ENCODE data around the gene TMTC3.
"Not testable (repeated sequence)": the region's sequence is repeated elsewhere in the genome, so short reads cannot be mapped to it uniquely, and the experiment has no call there.

The TMTC3 gene

DNA sequence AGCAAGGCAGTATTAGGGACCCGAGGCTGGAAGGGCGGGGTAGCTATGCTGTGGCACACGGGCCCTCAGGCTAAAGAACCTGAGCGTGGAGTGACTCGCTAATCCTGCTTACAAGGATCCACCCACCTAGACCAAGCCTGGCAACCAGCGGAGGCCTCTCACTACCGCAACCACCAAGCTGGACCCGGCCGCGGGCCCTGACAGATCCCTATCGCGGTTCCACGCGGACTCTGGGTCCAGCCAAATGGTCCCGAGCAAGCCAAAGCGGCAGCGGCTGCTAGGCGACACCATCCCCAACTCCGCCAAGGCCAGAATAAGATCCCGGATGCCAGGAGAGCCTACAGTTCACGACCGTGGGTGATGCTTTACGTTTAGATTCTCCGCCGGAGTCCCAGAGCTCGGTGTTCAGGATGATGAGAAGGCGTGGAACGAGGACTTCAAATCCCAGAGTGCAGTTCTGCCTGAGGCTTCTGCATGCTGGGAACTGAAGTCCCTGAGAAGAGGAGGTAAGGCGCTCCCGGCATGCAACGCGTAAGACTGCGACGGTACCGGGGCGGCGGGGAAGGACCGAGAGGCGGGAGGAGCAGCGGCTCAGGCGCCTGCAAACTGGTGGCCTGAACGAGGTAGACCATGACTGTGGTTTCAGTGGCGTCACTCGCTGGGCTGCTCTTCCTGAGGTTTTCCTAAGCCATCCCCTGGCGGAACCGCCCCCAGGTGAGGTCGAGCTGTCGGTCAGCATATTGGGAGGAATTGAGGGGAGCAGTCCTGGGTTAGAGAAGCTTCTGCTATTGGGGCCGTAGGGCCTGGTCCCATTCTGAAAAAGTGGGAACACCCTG lies at the start of gene TMTC3, which contains the start of gene CEP290:
Gene TMTC3, plus strand, starts transcription at position 534 of the 836 bp plus-strand sequence. CDS start 6,009 bp downstream, outside the sequence.
Gene CEP290, minus strand, starts transcription at position 315 of the 836 bp plus-strand sequence. CDS start 781 bp downstream, outside the sequence.
- peak; percentile 79 to 83 for DNase-seq (ENCODE audit: low read depth in 1 of 2, low spot score in 1 of 2)

GRCh38 chr12:88092771-88093170 lies 49.3 kb upstream of the TMTC3 start:
- DNase-seq (ENCODE audit: low read depth in 1 of 2, low spot score in 1 of 2): no peak

DNA sequence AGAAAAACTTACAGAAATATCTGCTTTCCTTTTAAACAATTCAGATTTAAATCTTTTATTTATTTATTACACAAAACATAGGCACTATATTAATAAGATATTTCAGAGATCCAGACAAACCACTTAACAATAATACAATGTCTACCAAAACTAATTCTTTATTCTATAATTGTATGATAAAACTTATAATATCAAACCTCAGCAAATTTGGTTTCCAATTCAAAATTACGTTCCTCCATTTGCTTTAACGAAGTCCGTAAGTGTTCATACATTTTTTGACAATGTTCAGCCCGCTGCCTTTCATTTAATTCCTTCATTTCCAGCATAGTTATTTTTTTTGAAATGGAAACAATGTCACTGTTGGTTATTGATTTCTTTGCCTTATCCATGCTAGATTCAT lies 48.5 kb upstream of the TMTC3 start:
- DNase-seq (ENCODE audit: low read depth in 1 of 2, low spot score in 1 of 2): no peak

- no peak for DNase-seq (ENCODE audit: low read depth in 1 of 2, low spot score in 1 of 2)
These were observed 34.1 kb upstream of the TMTC3 start for GRCh38 chr12:88108021-88108420.

GRCh38 chr12:88111074-88111652 lies 30.9 kb upstream of the TMTC3 start:
- no peak for DNase-seq (ENCODE audit: low read depth in 1 of 2, low spot score in 1 of 2)

GRCh38 chr12:88113871-88114270 lies 28.2 kb upstream of the TMTC3 start:
- no peak for DNase-seq (ENCODE audit: low read depth in 1 of 2, low spot score in 1 of 2)

DNA sequence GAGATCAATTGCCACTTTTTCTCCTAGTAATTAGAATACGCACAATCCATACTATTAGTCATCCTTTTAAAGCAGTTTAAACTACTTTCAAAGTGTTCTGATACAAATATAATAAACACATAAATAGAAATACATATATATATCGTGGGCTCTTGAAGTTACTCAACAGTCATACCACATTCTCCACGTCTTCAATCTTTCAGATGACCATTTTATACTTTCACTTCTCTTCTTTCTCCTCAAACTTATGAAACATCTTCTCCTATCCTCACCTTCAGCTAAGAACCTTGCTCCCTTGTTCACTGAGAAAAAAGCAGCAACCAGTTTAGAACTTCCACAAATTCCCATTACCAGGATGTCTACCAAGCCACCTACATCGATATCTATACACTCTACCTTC lies 19.4 kb upstream of the TMTC3 start:
- no peak for DNase-seq (ENCODE audit: low read depth in 1 of 2, low spot score in 1 of 2)

DNA sequence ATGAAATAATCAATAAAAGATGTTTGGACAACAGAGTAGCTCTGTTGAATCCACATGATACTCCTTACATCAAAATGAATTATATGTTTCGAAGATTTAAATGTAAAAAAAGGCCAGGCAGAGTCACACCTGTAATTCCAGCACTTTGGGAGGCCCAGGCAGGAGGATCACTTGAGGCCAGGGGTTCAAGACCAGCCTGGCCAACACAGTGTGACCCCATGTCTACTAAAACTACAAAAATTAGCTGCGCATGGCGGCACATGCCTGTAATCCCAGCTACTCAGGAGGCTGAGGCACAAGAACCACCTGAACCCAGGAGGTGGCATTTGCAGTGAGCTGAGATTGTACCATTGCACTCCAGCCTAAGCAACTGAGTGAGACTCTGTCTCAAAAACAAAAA lies 15.0 kb upstream of the TMTC3 start:
- DNase-seq (ENCODE audit: low read depth in 1 of 2, low spot score in 1 of 2): no peak

DNA sequence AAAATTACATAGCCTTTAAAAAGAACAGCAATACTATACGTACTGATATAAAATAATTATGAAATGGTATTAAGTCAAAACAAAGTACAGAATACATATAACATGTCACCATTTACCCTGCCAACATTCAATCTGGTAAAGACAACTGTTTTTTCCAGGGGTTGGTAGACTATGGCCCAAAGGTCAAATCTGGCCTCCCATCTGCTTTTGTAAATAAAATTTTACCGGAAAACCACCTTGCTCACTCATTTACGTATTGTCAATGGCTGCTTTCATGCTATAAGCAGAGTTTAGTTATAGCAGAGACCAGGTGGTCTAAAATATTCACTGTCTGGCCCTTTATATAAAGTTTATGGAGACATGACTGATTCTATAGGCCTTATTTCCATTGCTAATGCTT lies 14.3 kb upstream of the TMTC3 start:
- no peak for DNase-seq (ENCODE audit: low read depth in 1 of 2, low spot score in 1 of 2)

- no peak for DNase-seq (ENCODE audit: low read depth in 1 of 2, low spot score in 1 of 2)
These were observed 9.7 kb upstream of the TMTC3 start for GRCh38 chr12:88132392-88132791.

DNA sequence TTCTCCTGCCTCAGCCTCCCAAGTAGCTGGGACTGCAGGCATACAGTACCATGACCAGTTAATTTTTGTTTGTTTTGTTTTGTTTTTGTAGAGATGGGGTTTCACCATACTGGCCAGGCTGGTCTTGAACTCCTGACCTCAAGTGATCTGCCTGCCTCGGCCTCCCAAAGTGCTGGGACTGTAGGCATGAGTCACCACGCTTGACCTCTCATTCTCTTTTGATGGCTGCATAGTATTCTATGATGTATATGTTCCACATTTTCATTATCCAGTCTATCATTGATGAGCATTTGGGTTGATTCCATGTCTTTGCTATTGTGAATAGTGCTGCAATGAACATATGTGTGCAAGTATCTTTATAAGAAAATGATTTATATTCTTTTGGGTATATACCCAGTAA lies 8.9 kb upstream of the TMTC3 start:
- not testable (repeated sequence) for DNase-seq (ENCODE audit: low read depth in 1 of 2, low spot score in 1 of 2)

GRCh38 chr12:88139711-88140110 lies 2.4 kb upstream of the TMTC3 start:
- DNase-seq (ENCODE audit: low read depth in 1 of 2, low spot score in 1 of 2): not testable (repeated sequence)

- DNase-seq (ENCODE audit: low read depth in 1 of 2, low spot score in 1 of 2): no peak
These were observed 708 bp upstream of the TMTC3 start for GRCh38 chr12:88141425-88141773.

DNA sequence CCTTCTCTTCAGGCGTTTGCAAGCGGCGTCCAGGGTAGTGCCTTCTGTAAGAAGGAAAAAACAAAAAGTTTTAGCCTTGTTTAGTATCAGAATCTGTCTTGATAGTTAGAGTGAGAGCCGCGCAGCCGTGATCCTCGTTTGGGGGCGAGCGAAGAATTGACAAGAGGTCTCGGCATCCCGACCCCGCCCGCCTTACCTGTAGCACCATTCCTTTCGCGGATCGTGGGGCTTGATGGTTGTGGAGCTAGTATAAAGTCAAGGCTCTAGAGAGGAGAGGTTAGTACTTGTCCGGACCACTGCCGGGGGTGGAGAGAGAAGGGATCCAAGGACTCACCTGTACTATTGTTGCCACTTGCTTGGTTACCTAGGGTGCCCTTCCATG lies 494 bp downstream of the TMTC3 start:
- DNase-seq (ENCODE audit: low read depth in 1 of 2, low spot score in 1 of 2): peak; percentile 2 to 5

DNA sequence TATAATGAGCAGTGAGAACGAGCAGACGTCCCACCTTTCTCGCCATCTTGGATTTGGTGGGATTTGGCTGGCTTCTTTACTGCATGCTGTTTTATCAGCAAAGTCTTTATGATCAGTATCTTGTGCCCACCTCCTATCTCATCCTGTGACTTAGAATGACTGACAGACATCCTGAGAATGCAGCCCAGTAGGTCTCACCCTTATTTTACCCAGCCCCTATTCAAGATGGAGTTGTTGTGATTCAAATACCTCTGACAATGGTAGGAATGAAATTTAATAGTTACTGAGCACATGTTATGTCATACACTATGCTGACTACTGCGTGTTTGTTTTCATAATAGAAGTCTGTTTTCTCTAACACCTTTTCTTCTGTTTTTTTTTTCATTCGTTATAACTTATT lies 1.9 kb downstream of the TMTC3 start:
- no peak for DNase-seq (ENCODE audit: low read depth in 1 of 2, low spot score in 1 of 2)

DNA sequence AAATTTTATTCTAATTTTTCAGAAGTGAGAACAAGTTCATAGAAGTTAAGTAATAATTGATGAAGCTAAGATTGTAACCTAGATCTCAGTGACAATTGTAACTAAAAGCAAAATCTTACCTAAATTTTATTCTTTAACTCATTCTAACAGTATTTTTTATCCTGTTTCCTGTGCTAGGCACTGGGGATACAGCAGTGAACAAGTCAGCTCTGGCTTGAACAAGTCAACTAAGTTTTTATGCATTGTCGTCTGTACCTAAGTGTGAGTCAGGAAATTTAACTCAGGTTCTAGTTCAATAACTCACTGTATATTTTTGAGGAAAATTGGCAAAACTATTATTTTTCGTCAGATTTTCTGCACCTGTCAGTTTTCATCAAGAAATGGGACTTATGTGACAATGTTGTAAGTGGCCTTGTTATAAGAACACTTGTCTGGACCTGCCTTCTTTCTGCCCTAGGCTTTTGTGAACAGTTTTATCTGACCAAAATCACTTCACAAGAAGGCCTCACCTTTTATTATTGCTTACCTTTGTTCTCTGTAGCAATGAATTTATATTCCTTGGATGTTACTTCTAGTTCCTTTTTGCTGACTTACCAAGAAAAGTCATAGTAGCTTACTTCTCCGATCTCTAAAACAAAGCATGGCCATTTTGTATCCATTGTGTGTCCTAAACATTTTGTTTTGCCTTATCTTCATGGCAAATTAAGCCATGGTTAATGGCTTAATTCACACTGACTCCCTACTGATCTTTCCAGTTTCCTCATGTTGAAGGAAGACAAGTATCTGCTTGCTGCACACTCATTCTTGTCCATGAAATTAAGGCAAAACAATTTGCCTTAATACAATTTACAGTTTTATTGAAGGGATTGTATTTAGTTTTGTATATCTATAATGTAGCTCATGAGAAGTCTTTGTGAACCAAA lies 2.7 kb downstream of the TMTC3 start:
- DNase-seq (ENCODE audit: low read depth in 1 of 2, low spot score in 1 of 2): no peak

GRCh38 chr12:88145567-88146505 lies 3.7 kb downstream of the TMTC3 start:
- no peak for DNase-seq (ENCODE audit: low read depth in 1 of 2, low spot score in 1 of 2)

- no peak for DNase-seq (ENCODE audit: low read depth in 1 of 2, low spot score in 1 of 2)
These were observed 8.0 kb downstream of the TMTC3 start for GRCh38 chr12:88150063-88150462.

- no peak for DNase-seq (ENCODE audit: low read depth in 1 of 2, low spot score in 1 of 2)
These were observed 11.9 kb downstream of the TMTC3 start for GRCh38 chr12:88153959-88154358.

DNA sequence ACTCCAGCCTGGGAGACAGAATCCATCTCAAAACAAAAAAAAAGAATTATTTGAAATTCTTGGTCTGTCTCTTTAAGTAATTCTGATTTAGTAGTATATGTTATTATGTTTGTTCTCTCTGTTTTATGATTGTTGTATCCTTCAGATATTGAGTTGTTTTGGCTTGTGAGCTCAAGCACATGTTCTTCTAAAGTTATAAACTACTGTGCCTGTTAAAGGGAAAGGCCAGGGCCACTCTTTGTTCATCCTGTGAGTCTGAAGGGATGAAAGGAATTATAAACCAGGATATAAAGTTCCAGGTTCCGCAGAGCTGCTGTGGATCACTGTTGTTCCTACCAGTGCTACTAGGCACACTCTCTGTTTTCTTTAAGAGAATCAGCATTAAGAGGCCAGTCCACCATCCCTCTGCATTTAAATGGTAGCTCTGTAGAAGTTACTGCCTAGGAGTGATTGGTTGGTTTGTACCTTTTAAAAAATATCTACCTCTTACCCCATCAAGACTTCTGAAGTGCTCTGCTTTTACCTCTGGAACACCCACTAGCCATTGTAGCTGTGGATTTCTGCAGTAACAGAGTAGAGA lies 14.1 kb downstream of the TMTC3 start:
- no peak for DNase-seq (ENCODE audit: low read depth in 1 of 2, low spot score in 1 of 2)

Measured in activated T-helper 1 cell treated with anti-CD3 and anti-CD28 coated beads, Interleukin-2, amount 50 U/mL, for 16 hours (primary cell).